ENCODE measurements around the gene PTPN6. TPM values are rescaled to one million over a fixed set of nuclear protein-coding genes. Genes with fewer than 3 reads are reported as not detected.

Gene PTPN6
- total and polyA plus RNA-seq, 8 donors = 11.2 to 51.2 (median 32.6) TPM

- Histone ChIP-seq H3K27ac (peak overlapping the region; percentile 94 to 97 (median 95)), H3K27me3 (no peaks in the 10 kb centered on the region), H3K9me3 (no peaks in the 10 kb centered on the region), H3K4me3 (peak overlapping the region; percentile 69 to 93 (median 85)), H3K4me1 (peaks cover 40 to 71% (median 60%) of the 10 kb centered on the region in 4 donors), H3K36me3 (peaks cover 48 to 63% (median 52%) of the 10 kb centered on the region in 4 donors)
- intact Hi-C loops (cut with DNase I; ENCODE audit: low total_unique reads) = no loop called here
- DNase-seq = no peak
- WGBS, 5 donors = 0 to 1% (median 1%) methylated on average over 17 to 31 of the region's 31 CpGs
- TF ChIP-seq POLR2AphosphoS5 (IDR thresholded peaks at IDR 0.05) (no peak), POLR2A (IDR thresholded peaks at IDR 0.05) (no peak), CTCF (IDR thresholded peaks at IDR 0.05) (no peak), EP300 (IDR thresholded peaks at IDR 0.05) (no peak)
Measured at GRCh38 chr12:6970096-6970527, 19.0 kb downstream of the PTPN6 start.

GRCh38 chr12:6974180-6974579 is 23.0 kb downstream of the PTPN6 start:
- H3K4me3 ChIP-seq = no peak overlapping the region
- H3K27me3 ChIP-seq = no peaks in the 10 kb centered on the region
- no peaks in the 10 kb centered on the region for H3K9me3 ChIP-seq
- H3K4me1 ChIP-seq = peaks cover 18 to 48% (median 37%) of the 10 kb centered on the region in 4 donors
- 84 to 91% (median 89%) methylated on average over 6 of the region's 6 CpGs for WGBS, 5 donors
- TF ChIP-seq POLR2A (IDR thresholded peaks at IDR 0.05) (no peak), EP300 (IDR thresholded peaks at IDR 0.05) (no peak), CTCF (IDR thresholded peaks at IDR 0.05) (no peak), POLR2AphosphoS5 (IDR thresholded peaks at IDR 0.05) (no peak)
- peaks cover 47 to 63% (median 55%) of the 10 kb centered on the region in 4 donors for H3K36me3 ChIP-seq
- no peak for DNase-seq
- no peak overlapping the region for H3K27ac ChIP-seq
- intact Hi-C loops (cut with DNase I; ENCODE audit: low total_unique reads) = no loop called here

GRCh38 chr12:6975297-6976032 is 24.3 kb downstream of the PTPN6 start:
- TF ChIP-seq CTCF (IDR thresholded peaks at IDR 0.05) = no peak
- no peak for TF ChIP-seq POLR2AphosphoS5 (IDR thresholded peaks at IDR 0.05)
- no peak for TF ChIP-seq POLR2A (IDR thresholded peaks at IDR 0.05)
- no peak for TF ChIP-seq EP300 (IDR thresholded peaks at IDR 0.05)
- H3K4me3 ChIP-seq = no peak overlapping the region
- H3K9me3 ChIP-seq = no peaks in the 10 kb centered on the region
- WGBS, 5 donors = 70 to 91% (median 87%) methylated on average over 2 of the region's 2 CpGs
- no peak overlapping the region for H3K27ac ChIP-seq
- intact Hi-C loops (cut with DNase I; ENCODE audit: low total_unique reads) = loop anchor here (5.0 kb wide), 1 partner anchor 37 kb away; no protein-coding TSS in a partner anchor
- peaks cover 54 to 75% (median 68%) of the 10 kb centered on the region in 4 donors for H3K36me3 ChIP-seq
- no peak for DNase-seq
- no peaks in the 10 kb centered on the region for H3K27me3 ChIP-seq
- peaks cover 19 to 47% (median 38%) of the 10 kb centered on the region in 4 donors for H3K4me1 ChIP-seq

- H3K4me1 ChIP-seq = peaks cover 30 to 44% (median 40%) of the 10 kb centered on the region in 4 donors
- H3K27ac ChIP-seq = peak overlapping the region in 3 of 5 donors; percentile 57 to 71 (median 70)
- no peaks in the 10 kb centered on the region for H3K27me3 ChIP-seq
- TF ChIP-seq CTCF (IDR thresholded peaks at IDR 0.05) (no peak), EP300 (IDR thresholded peaks at IDR 0.05) (no peak), POLR2AphosphoS5 (IDR thresholded peaks at IDR 0.05) (no peak), POLR2A (IDR thresholded peaks at IDR 0.05) (no peak)
- WGBS, 5 donors = 71 to 78% (median 78%) methylated on average over 10 of the region's 10 CpGs
- DNase-seq = no peak
- peaks cover 75 to 97% (median 90%) of the 10 kb centered on the region in 4 donors for H3K36me3 ChIP-seq
- no peak overlapping the region for H3K4me3 ChIP-seq
- H3K9me3 ChIP-seq = no peaks in the 10 kb centered on the region
- intact Hi-C loops (cut with DNase I; ENCODE audit: low total_unique reads) = loop anchor here (5.0 kb wide), 1 partner anchor 35 kb away; no protein-coding TSS in a partner anchor
Measured at GRCh38 chr12:6977653-6978052, 26.5 kb downstream of the PTPN6 start.
